Measurements from ENCODE around the gene EFNA3. TPM values are rescaled to one million over a fixed set of nuclear protein-coding genes. Genes with fewer than 3 reads are reported as not detected.

Gene EFNA3
- polyA plus RNA-seq, 3 donors: 0.45 to 1.7 (median 0.92) TPM

DNA sequence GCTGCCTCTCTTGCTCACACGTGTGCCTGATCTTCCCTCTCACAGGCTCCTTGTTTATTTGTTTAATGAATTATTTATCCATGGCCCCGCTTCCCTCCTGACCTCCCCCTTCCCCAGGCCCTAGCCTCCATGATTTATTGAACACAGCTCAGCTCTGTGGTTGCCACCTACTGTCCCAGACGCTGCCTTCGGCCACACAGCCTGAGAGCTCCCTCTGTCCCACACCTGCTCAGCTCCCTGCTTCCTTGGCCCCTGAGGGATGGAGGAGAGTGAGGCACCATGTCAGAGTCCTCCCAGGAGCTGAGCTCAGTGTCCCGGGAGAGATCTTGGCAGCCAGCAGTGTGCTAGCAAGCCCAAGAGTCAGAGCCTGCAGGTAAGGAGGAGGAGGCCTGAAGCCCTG, 3.1 kb upstream of the EFNA3 start:
- H3K36me3 ChIP-seq (replicated peaks in 1 of 2; ENCODE audit: control insufficient read depth in 1 of 2, insufficient read depth in 2 of 2, low read length in 2 of 2): no peaks in the 10 kb centered on the region
- H3K4me3 ChIP-seq (replicated peaks in 1 of 3; ENCODE audit: low read depth in 2 of 3, low read length in 3 of 3): no peak overlapping the region
- peaks cover 40 to 46% of the 10 kb centered on the region in 2 donors for H3K4me1 ChIP-seq (ENCODE audit: control insufficient read depth in 1 of 2, insufficient read depth in 2 of 2, low read length in 2 of 2)
- H4K20me1 ChIP-seq (ENCODE audit: insufficient read depth, low read length): peaks cover 14% of the 10 kb centered on the region
- no peak overlapping the region for H2AFZ ChIP-seq (ENCODE audit: insufficient read depth, low read depth, low read length, poor library complexity, severe bottlenecking)
- no peak overlapping the region for H3K4me3 Mint-ChIP-seq
- no peak overlapping the region for H3K4me2 ChIP-seq (replicated peaks; ENCODE audit: extremely low read depth, low read length, poor library complexity, severe bottlenecking)
- intact Hi-C loops (cut with micrococcal nuclease): no loop called here
- H3K27ac Mint-ChIP-seq: no peak overlapping the region
- H3K27me3 Mint-ChIP-seq (ENCODE audit: low read depth in 3 of 3): peaks cover 37 to 59% (median 44%) of the 10 kb centered on the region in 3 donors
- no peaks in the 10 kb centered on the region for H3K9me3 ChIP-seq (replicated peaks in 1 of 2; ENCODE audit: control insufficient read depth in 1 of 2, insufficient read depth in 1 of 2, low read length in 2 of 2)
- no peaks in the 10 kb centered on the region for H3K79me2 ChIP-seq (ENCODE audit: insufficient read depth, low read length)
- TF ChIP-seq, protein P1, sequence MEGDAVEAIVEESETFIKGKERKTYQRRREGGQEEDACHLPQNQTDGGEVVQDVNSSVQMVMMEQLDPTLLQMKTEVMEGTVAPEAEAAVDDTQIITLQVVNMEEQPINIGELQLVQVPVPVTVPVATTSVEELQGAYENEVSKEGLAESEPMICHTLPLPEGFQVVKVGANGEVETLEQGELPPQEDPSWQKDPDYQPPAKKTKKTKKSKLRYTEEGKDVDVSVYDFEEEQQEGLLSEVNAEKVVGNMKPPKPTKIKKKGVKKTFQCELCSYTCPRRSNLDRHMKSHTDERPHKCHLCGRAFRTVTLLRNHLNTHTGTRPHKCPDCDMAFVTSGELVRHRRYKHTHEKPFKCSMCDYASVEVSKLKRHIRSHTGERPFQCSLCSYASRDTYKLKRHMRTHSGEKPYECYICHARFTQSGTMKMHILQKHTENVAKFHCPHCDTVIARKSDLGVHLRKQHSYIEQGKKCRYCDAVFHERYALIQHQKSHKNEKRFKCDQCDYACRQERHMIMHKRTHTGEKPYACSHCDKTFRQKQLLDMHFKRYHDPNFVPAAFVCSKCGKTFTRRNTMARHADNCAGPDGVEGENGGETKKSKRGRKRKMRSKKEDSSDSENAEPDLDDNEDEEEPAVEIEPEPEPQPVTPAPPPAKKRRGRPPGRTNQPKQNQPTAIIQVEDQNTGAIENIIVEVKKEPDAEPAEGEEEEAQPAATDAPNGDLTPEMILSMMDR (IDR thresholded peaks at IDR 0.05): no peak
- peaks cover 27 to 52% of the 10 kb centered on the region in 2 donors for H3K27me3 ChIP-seq (ENCODE audit: control insufficient read depth in 2 of 2, insufficient read depth in 2 of 2, low read length in 2 of 2)
- no peak for DNase-seq
- H3K4me1 Mint-ChIP-seq: peaks cover 37% of the 10 kb centered on the region
- no peak overlapping the region for H3K9ac ChIP-seq (ENCODE audit: insufficient read depth, low read length, poor library complexity, severe bottlenecking)
- H3K36me3 Mint-ChIP-seq: peaks cover 9% of the 10 kb centered on the region in 2 donors
- H3K27ac ChIP-seq (ENCODE audit: low read depth in 1 of 2, low read length in 2 of 2): no peak overlapping the region
- peaks cover 0 to 18% (median 7%) of the 10 kb centered on the region in 7 donors for H3K9me3 Mint-ChIP-seq
- 50% methylated on average over 1 of the region's 5 CpGs for WGBS (ENCODE audit: insufficient coverage)

DNA sequence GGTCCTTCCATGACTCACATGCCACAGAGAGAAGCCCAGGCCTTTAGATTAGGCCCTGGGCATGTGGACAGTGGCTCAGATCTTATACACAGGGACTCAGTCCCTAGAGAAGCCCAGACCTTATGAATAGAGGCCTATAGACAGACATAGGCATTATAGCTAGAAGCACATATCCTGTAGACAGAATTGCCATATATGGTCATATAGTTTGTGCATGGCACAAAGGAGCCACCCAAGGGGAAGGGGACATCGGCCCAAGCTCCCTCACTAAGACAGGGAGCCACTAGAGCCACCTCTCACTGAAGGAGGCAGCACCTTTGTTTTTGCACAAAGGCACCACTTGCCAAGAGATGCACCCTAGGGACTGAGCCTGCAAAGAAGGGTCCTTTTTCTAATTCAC, 2.3 kb upstream of the EFNA3 start:
- no peak overlapping the region for H3K4me3 Mint-ChIP-seq
- peaks cover 9 to 10% of the 10 kb centered on the region in 2 donors for H3K36me3 Mint-ChIP-seq
- Histone ChIP-seq H3K79me2 (ENCODE audit: insufficient read depth, low read length) (no peaks in the 10 kb centered on the region), H4K20me1 (ENCODE audit: insufficient read depth, low read length) (peaks cover 21% of the 10 kb centered on the region), H3K27ac (ENCODE audit: low read depth in 1 of 2, low read length in 2 of 2) (no peak overlapping the region), H3K27me3 (ENCODE audit: control insufficient read depth in 2 of 2, insufficient read depth in 2 of 2, low read length in 2 of 2) (peaks cover 35 to 60% of the 10 kb centered on the region in 2 donors), H3K4me2 (replicated peaks; ENCODE audit: extremely low read depth, low read length, poor library complexity, severe bottlenecking) (no peak overlapping the region), H3K4me3 (replicated peaks in 1 of 3; ENCODE audit: low read depth in 2 of 3, low read length in 3 of 3) (no peak overlapping the region), H3K36me3 (replicated peaks in 1 of 2; ENCODE audit: control insufficient read depth in 1 of 2, insufficient read depth in 2 of 2, low read length in 2 of 2) (no peaks in the 10 kb centered on the region), H3K4me1 (ENCODE audit: control insufficient read depth in 1 of 2, insufficient read depth in 2 of 2, low read length in 2 of 2) (peaks cover 41 to 46% of the 10 kb centered on the region in 2 donors), H3K9ac (ENCODE audit: insufficient read depth, low read length, poor library complexity, severe bottlenecking) (no peak overlapping the region), H2AFZ (ENCODE audit: insufficient read depth, low read depth, low read length, poor library complexity, severe bottlenecking) (no peak overlapping the region), H3K9me3 (replicated peaks in 1 of 2; ENCODE audit: control insufficient read depth in 1 of 2, insufficient read depth in 1 of 2, low read length in 2 of 2) (peaks cover 0 to 4% of the 10 kb centered on the region in 2 donors)
- no peak overlapping the region for H3K27ac Mint-ChIP-seq
- H3K4me1 Mint-ChIP-seq: peaks cover 37% of the 10 kb centered on the region
- TF ChIP-seq, protein P1 (IDR thresholded peaks at IDR 0.05): no peak
- no peak for DNase-seq
- peaks cover 43 to 64% (median 53%) of the 10 kb centered on the region in 3 donors for H3K27me3 Mint-ChIP-seq (ENCODE audit: low read depth in 3 of 3)
- WGBS (ENCODE audit: insufficient coverage): 88% methylated on average over 1 of the region's 1 CpG
- intact Hi-C loops (cut with micrococcal nuclease): no loop called here
- H3K9me3 Mint-ChIP-seq: peaks cover 0 to 23% (median 11%) of the 10 kb centered on the region in 7 donors

Data from CD14-positive monocyte (primary cell).